ENCODE measurements around the gene ZNF804A.

The ZNF804A gene

GRCh38 chr2:184611361-184612085 is 13.2 kb downstream of the ZNF804A start:
- no peak for DNase-seq

DNA sequence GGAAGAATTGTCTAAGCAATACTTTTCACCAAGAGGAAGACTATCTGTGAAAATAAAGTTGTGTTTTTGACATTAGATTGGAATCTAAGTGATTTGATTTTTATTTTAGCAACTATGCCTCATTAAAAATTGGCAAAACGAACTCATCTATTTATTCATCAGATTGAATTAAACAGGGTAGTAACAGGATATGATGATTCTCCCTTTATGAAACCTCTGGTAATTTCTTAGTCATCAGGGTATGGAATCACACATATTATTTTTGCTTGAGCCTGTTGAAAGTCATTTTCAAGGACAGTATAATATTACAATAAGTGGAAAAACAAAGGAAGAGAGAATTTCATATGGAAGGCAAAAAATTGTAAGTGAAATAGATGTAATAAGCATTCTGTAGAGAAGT is 22.0 kb downstream of the ZNF804A start:
- DNase-seq = no peak

DNA sequence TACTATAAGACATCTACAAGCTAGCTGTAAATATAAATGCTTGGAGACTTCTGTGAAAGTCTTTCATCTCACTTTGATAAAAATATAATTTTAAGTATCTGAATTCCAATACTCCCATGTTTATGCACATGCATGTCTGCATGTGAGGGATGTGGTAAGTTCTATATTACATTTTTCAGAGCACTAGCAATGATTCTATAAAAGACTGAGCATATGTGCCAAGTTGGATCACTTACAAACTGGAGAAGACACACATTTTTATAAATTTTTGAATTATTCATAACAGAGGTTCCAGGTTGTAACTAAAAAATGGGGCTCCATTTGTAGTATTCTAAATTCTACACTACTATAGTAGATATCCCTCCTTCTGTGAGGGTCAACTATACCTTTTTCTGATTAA is 26.0 kb downstream of the ZNF804A start:
- no peak for DNase-seq

GRCh38 chr2:184628051-184628450 is 29.7 kb downstream of the ZNF804A start:
- DNase-seq = no peak

GRCh38 chr2:184633726-184634125 is 35.4 kb downstream of the ZNF804A start:
- no peak for DNase-seq

- DNase-seq = no peak
Measured at GRCh38 chr2:184637781-184638180, 39.5 kb downstream of the ZNF804A start.

- DNase-seq = no peak
Measured at GRCh38 chr2:184644685-184645084, 46.4 kb downstream of the ZNF804A start.

GRCh38 chr2:184646177-184646576 is 47.8 kb downstream of the ZNF804A start:
- no peak for DNase-seq

DNA sequence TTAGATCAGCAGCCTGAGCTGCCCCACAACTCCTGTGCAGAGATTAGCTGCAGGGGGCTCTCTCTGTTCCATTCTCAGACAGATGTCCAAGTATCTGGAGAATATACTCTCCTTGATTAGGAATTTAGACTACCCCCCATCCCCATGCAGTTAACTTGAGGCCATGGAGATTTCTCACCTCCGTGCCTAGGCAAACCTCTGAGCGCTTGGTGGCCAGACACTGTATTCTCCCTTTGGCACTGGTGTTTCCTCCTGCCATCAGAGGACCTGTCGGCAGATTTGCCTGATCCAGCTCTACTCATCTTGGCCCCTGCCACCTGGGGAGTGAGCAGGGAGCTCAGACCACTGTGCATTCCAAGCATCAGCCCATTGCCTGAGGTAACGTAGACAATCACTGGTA is 48.3 kb downstream of the ZNF804A start:
- no peak for DNase-seq

GRCh38 chr2:184654945-184655344 is 56.6 kb downstream of the ZNF804A start:
- no peak for DNase-seq

DNA sequence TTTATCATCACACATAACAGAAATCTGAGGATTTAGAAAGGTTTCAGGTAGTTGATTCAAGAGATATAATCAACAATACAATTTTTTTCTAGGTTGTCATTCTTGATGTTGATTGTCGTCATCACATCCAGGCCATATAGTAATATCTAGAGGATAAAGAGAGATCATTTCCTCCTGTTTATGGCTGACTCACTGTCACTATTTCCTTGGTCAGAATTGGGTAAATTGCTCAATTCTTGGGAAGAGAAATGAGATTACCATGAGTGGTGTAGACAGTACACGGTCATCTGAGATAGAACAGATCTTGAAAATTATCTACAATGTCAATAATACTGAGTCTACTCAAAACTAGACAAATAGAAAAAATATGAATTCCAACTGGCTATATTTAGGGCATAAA is 78.8 kb downstream of the ZNF804A start:
- DNase-seq = no peak

- no peak for DNase-seq
Measured at GRCh38 chr2:184679219-184680018, 81.1 kb downstream of the ZNF804A start.

GRCh38 chr2:184680825-184681224 is 82.5 kb downstream of the ZNF804A start:
- no peak for DNase-seq

DNA sequence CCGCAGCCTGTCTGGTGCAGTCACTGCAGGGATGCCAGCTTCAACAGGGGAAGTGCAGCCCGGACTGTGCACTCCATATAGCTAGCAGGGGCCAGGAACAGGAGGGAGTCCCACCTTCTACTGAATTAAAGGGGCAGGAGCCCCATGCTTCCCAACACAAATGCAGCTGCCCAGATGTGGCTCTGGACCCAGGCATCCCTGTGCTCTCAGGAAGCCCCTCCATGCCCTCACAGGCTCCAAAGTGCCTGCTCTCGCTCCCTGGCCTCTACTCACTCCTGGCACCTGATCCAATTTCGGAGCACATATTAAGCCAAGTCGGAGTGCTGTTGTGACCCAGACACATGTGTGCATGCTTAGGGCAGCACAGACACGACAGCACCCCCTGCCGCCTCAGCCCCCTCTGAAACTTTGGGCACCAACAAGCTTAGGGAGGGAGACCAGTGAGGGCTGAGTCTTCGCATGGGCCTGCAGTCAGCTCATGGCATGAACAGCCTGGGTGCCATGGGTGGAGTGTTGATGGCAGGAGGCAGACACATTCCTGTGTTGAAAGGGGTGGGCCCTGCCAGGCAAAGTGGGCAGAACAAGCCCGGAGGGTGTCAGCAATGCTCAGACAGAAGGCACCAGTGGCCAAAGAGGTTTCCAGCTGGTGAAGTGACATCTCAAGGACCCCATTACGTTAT is 83.5 kb downstream of the ZNF804A start:
- DNase-seq = no peak

GRCh38 chr2:184683911-184684310 is 85.6 kb downstream of the ZNF804A start:
- DNase-seq = no peak

DNA sequence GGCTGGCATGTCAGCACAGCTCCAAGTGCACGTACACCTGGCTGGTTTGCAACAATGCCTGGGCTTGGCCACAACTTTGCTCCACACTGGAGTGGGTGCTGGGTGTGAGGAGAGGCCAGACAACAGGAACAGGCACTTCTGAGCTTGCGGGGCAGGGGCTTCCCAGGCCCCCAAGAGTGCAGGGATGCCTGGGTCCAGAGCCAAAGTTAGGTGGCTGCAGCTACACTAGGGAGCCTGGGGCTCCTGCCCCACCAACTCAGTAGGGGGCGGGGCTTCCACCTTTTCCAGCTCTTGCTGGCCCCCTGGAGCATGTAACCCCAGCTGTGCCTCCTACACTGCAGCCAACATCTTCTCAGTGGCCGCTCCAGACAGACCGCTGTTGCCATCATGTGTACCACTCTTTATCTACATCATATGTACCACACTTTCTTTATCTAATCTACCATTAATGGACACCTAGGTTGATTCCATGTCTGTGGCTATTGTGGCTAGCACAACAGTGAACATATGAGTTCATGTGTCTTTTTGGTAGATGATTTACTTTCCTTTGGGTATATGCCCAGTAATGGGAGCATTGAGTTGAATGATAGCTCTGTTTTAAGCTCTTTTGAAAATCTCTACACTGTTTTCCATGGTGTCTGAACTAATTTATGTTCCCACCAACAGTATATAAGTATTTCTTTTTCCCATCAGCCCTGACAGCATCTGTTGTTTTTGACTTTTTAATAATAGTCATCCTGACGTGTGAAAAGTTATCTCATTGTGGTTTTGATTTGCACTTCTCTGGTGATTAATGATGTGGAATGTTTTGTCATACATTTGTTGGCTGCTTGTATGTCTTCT is 87.9 kb downstream of the ZNF804A start:
- DNase-seq = no peak

DNA sequence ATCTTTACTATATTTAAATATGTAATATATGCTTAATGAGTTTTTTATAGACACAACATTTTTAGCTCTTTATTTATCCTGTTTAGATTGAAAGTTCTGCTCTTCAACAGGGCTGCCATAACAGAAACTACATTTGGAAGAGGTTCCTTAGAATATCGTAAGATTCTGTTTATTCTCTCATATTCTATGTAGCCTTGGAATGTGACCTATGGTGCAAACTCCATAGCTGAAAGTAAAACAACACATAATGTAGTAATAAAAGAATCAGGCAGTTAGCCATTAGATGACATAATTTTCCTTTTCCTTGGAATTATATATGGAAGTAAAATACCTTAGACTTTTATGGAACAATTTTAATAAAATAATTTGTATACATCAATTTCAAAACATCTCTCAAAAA is 91.3 kb downstream of the ZNF804A start:
- no peak for DNase-seq

DNA sequence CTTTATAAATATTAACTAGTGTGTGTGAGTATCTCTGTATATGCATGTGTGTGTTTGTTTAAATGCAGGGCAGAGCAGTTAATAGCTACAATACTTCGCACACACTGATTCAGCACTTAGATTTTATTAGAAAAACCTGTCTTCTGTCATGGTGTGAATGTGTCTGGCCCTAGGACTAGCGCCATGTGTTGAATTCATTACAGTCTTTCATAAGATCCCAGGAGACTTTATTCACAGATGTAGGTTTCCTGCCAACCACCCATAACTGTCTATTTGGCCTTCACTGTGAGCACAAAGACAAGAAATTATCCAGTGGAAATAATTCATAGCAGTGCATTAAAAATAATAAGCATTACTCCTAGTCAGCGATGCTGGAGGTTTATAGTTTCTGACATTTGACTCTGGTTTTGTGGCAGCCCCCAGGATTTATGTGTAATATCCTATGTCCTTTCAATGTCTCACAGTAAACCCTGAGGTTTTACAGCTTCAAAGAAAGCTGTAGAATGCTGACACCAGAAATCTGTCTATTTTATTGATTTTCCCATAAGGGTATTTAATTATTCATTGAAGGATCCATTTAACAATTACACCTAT is 93.9 kb downstream of the ZNF804A start:
- DNase-seq = no peak

DNA sequence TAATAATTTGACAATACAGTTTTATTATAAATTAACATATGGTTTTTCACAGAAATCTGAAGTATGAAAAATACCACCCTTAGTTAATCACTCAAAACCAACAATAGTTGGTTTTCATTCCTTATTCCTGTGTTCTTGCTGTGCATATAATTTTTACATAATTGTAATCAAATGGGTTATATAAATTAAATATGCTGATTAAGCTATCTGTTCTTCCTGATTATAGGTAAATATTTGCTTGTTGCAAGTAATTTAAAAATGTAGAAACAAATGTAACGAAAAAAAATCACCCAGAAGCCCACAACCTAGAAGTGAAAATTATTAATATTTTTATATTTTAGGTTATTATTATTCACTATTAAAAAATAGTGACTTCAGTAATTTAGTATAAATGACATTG is 98.3 kb downstream of the ZNF804A start:
- no peak for DNase-seq

GRCh38 chr2:184698476-184698875 is 100.1 kb downstream of the ZNF804A start:
- DNase-seq = no peak

DNA sequence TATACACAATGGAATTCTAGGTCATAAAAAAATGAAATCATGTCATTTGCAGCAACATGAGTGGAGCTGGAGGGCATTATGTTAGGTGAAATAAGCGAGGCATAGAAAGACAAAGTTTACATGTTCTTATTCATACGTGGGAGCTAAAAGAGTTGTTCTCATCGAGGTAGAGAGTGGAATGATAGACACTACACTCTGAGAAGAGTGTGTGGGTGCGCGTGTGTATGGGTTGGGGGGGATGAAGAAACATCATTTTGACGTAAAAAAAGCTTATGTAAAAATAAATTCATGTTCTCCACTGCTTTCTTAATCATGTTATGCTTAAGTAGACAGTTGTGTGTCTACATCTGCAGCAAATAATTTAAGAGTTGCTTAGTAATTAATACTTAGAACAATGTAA is 123.6 kb downstream of the ZNF804A start:
- DNase-seq = no peak

GRCh38 chr2:184727813-184728212 is 129.5 kb downstream of the ZNF804A start:
- DNase-seq = no peak

GRCh38 chr2:184728411-184728810 is 130.1 kb downstream of the ZNF804A start:
- DNase-seq = no peak

All from CD4-positive, alpha-beta T cell treated with Interleukin-10 for 1 hour (primary cell).